Erythroblast (primary cell): ENCODE measurements around the gene ZNF862.
A peak's percentile ranks its signal among the peaks of the same experiment; 100 is the strongest.

Experiments used
- DNase-seq, 2 experiments: peaks; one replicate each; lab custom pipeline; 2025; lab: John Stamatoyannopoulos, UW
- GATA1 ChIP-seq: IDR thresholded peaks from 2 replicates; pipeline ENCODE4 v1.6.1; 2011; ENCODE audit warnings: low read depth, mild to moderate bottlenecking, control low read depth, low read length, moderate library complexity
- POLR2A ChIP-seq: IDR thresholded peaks from 2 replicates; pipeline ENCODE4 v1.6.1; 2011; ENCODE audit warnings: mild to moderate bottlenecking, low read length

ZNF862 gene

DNA sequence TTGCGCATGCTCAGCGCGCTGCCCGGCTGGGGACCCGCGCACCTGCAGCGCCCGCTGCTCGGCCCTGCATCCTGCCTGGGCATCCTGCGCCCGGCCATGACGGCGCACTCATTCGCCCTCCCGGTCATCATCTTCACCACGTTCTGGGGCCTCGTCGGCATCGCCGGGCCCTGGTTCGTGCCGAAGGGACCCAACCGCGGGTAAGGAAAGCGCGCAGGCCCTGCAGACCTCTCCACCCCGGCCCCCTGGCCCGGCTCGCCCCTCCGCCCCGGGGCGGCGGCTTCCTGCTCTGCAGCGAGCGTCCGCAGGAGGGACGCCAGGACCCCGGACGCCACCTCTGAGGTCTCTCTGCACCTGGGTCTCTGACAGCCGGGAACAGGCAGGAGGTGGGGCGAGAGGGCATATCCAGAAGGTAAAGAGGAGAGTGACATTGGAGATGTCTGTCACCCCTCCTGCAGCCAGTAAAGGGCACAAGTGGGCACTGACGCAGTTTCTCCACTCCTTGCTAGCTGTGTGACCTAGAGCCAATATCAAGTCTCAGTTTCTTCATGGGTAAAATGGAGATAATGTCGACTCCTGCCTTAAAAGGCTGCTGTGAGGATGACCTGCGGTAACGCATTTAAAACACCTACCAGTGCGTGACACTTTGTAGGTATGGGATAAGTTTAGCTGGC is 35.9 kb downstream of the ZNF862 start:
- DNase-seq, result no peak
- TF ChIP-seq GATA1 (no peak), POLR2A (no peak)

DNA sequence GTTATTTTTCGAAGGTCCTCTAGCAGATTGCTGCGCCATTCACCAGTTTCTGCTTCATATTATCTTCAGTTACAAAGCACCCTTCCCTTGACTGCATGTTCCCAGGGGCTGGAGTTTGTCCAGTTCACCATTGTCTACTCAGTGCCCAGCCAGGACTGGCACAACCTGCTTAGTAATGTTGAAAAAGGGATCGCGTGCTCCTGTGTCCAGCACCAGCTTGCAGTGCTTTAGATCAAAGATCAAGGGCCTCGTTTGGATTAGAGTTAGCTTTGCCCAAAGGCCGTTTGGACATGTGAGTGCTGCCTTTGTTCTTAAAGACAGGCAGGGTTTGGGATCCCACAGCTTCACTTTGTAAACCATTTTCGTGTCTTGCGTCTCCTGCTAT is 36.5 kb downstream of the ZNF862 start:
- TF ChIP-seq GATA1 (no peak), POLR2A (no peak)
- no peak for DNase-seq

DNA sequence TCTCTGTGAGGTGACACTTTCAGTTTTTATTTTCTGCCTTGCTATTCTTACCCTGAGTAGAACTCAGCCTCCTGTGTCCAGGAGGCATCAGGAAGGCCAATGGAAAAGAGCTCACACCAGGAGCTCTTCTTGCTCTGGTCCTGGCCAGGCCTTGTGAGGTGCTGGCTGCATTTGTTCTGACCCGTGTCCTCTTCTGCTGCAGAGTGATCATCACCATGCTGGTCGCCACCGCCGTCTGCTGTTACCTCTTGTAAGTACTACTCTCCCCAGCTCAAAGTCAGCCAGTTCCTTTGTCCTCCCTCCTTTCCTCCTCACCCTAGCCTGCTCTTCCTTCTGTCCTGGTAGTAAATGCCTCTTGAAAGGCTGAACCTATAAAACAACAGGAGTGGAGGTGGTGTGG is 37.2 kb downstream of the ZNF862 start:
- TF ChIP-seq GATA1, result no peak
- no peak for TF ChIP-seq POLR2A
- no peak for DNase-seq

DNA sequence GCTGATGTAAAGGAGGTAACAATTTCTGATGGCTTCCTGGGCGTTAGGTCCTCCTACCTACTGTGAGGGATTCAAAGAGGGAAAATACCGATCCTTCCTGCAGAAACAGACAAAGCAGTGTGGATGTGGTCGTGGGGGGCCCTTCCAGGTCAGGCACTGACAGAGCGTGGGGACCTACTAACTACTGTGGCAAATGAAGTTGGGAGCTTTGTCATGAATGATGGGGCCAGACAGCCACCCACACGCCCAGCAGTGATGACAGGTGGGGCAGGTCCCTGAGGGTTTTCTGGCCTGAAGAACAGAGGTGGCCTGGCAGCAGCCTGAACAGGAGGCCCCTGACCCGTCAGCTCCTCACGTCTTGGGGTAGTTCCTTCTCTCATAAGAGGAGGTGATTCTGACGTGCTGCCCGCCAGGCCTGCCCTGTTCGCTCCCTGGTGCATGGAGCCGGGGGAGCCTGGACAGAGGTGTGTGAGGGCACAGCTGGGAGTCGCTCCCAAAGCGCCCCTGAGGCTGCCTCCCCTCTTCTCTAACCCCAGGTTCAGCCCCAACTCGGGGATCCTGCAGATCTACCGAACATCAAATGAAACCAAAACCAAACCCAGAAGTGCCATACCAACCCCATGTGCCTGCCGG is 39.8 kb downstream of the ZNF862 start:
- no peak for TF ChIP-seq GATA1
- TF ChIP-seq POLR2A, result no peak
- no peak for DNase-seq

GRCh38 chr7:149878523-149878921 is 40.3 kb downstream of the ZNF862 start:
- DNase-seq, result no peak
- TF ChIP-seq POLR2A (no peak), GATA1 (no peak)

- no peak for DNase-seq
- TF ChIP-seq GATA1, result no peak
- no peak for TF ChIP-seq POLR2A
Measured at GRCh38 chr7:149879271-149879743, 41.1 kb downstream of the ZNF862 start.

DNA sequence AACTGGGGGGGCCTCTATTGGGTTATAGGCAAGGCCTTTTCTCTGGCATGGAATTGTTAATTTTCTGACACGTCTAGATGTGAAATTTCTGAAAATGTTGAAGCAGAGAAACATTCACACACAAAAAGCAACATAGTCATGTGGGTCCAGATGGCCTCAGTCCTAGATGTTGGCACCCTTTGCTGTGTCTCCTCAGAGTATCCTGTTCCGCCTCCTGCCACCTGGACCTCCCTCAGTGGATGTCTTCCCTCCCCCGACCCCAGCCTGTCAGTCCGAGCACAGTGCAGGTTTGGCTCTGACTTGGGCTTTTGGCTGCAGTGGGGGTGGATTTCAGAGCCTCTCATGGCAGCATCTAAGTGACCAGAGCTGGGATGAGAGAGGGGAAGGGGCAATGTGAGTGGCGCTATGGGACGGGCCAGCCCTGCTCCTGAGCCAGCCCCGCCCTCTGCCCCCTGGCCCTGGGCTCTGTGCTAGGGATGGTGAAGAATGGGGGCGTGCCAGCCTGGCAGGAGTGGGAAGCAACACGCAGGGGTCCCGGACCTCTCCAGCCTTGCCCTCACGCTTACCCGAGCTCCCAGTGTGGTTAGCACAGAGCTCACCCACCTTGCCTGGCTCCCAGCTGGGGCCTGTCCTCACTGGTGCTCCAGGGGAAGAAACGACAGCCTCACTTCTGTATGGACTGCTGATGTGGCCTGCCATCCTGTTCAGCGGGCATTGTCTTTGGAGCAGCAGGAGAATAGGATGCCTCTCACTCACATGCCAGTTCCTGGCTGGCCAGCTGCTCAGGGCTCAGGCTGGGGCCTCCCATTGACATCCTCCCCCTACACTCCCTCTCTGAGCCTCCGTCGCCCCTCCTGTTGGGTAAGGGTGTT is 41.8 kb downstream of the ZNF862 start:
- no peak for DNase-seq
- TF ChIP-seq GATA1 (no peak), POLR2A (no peak)

DNA sequence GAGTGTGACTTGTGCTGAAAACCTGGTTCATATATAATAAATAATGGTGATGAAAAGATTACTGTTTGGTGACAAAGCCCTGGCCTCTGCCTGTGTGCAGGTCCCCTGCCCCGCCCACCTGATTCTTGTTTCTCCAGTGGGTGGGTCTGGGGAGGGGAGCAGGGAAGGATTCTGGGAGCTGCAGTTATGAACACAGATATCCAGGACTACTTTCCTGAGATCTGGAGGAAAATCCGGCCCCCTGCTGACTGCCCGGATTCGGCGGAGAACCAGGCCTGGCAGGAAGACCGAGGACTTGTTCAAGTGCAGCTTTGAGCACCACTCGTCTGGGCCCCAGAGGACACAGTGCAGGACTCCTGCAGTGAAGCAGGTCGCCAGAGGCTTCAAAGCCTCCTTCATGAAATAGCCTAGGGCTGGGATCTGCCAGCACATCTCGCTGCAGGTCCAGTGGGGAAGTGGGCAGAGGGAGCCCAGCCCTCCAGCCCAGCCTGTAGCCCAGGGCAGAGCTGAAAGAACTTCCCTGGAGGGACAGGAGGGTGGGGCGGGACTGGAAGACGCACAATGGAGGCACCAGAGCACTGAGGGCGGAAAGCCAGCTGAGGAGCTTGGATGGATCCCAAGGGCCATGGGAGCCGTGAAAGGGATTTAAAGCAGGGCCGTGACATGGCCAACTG is 42.6 kb downstream of the ZNF862 start:
- TF ChIP-seq GATA1 (no peak), POLR2A (no peak)
- DNase-seq, result no peak

DNA sequence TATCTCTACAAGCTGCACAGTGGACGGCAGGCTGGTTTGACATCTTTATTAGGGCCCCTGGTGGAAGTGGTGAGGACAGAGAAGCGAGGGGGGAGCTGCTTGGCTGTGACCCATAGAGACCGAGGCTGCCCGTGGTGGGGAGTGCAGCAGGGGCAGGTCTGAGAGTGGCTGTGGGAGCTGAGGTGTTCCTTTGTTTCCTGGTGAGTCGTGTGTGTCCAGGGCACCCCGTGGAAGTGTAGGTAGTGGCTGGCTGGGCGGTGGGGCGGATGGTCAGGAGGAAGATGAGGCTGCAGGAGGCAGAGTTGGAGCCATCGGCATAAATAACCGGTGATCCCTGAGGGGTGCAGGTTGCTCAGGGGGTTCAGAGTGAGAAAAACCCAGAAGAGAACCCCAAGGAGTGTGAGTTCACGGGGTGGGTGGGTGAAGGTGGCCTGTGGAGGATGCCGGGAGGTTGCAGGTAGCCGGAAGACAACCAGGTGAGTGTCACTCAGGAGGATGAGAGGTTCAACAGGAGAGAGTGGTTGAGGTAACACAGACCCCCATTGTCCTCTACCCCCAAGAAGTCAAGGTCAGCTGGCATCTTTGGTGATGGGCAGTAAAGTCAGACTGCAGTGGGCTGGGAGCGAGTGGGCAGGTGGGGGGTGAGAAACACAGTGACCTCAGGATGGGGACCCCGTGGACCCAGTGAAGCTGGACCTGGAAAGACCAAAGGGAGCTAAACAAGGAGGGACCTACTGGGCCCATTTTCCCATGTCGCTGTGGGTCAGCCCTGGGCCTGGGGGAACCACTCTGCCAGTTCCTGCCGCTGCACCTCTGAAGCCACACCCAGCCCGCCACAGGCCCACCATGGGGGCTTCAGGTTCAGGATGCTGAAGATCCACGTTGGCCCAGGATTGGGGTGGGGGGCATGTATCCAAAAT is 43.4 kb downstream of the ZNF862 start:
- no peak for TF ChIP-seq POLR2A
- no peak for TF ChIP-seq GATA1
- no peak for DNase-seq

- DNase-seq, result no peak
Measured at GRCh38 chr7:149882248-149883047, 44.3 kb downstream of the ZNF862 start.

GRCh38 chr7:149883048-149883438 is 44.9 kb downstream of the ZNF862 start:
- TF ChIP-seq GATA1, result no peak
- TF ChIP-seq POLR2A, result no peak
- DNase-seq, result no peak

More at GRCh38 chr7:149882248-149883047, 44.3 kb downstream of the ZNF862 start:
- TF ChIP-seq POLR2A, result no peak
- no peak for TF ChIP-seq GATA1

- DNase-seq, result peak; percentile 45 to 52
- TF ChIP-seq POLR2A (no peak), GATA1 (no peak)
Measured at GRCh38 chr7:149883452-149883861, 45.3 kb downstream of the ZNF862 start.
